HG03457 (cell line): Measurements from ENCODE around the gene SEMA3G.

Experiments used
- ATAC-seq: cut with Tn5 transposase; IDR thresholded peaks from one replicate; pipeline ENCODE4 v1.9.1; 2021; ENCODE audit warnings: moderate number of reproducible peaks; ENCODE audit not compliant: unreplicated experiment

SEMA3G gene

DNA sequence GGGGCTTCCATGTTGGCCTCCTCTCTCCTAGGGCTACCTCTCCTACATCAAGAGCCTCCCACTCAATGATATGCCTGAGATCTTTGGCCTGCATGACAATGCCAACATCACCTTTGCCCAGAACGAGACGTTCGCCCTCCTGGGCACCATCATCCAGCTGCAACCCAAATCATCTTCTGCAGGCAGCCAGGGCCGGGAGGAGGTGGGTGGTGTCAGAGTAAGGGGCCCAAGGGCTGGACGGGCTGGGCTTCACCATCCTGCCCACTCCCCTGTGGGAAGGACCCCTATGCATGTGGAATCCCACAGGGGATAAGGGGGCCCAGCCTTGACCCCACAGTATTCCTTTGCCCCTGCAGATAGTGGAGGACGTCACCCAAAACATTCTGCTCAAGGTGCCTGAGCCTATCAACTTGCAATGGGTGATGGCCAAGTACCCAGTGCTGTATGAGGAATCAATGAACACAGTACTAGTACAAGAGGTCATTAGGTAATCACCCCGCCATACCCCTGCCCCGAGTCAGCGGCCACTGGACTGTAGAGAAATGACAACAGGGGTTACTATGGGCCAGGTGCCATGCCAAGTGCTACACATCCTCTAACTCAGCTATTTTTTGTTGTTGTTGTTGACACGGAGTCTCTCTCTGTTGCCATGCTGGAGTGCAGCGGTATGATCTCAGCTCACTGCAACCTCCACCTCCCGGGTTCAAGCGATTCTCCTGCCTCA lies 47.1 kb downstream of the SEMA3G start:
- no peak for ATAC-seq

- no peak for ATAC-seq
Measured at GRCh38 chr3:52396907-52397591, 47.9 kb downstream of the SEMA3G start.

GRCh38 chr3:52396011-52396906 lies 48.6 kb downstream of the SEMA3G start:
- ATAC-seq: no peak

- ATAC-seq: no peak
Measured at GRCh38 chr3:52395503-52395865, 49.4 kb downstream of the SEMA3G start.

DNA sequence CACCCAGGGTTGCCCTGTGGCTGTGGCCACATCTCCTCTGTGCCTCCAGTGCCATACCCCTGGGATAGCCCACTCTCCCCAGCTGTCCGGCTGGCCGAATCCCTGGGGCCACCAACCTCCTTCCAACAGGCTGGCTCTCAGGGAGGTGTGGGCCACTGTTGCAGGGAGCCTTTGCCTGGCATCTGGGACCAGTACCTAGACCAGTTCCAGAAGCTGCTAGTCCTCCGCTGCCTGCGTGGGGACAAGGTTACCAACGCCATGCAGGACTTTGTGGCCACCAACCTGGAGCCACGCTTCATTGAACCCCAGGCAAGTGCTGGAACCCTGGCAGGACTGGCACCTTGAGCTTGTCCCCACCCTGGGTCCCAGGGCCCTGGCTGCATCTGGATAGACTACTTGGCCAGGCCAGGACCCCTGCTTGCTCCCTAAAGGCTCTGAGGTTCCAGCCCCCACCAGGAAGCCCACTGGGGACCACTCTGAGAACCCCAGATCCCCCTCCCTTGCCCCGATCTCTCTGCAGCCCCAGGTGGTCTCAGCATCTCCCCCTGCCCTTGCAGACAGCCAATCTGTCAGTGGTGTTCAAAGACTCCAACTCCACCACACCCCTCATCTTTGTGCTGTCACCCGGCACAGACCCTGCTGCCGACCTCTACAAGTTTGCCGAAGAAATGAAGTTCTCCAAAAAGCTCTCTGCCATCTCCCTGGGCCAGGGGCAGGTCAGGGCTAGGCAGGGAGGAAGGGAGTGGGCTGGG lies 50.0 kb downstream of the SEMA3G start:
- ATAC-seq: no peak

DNA sequence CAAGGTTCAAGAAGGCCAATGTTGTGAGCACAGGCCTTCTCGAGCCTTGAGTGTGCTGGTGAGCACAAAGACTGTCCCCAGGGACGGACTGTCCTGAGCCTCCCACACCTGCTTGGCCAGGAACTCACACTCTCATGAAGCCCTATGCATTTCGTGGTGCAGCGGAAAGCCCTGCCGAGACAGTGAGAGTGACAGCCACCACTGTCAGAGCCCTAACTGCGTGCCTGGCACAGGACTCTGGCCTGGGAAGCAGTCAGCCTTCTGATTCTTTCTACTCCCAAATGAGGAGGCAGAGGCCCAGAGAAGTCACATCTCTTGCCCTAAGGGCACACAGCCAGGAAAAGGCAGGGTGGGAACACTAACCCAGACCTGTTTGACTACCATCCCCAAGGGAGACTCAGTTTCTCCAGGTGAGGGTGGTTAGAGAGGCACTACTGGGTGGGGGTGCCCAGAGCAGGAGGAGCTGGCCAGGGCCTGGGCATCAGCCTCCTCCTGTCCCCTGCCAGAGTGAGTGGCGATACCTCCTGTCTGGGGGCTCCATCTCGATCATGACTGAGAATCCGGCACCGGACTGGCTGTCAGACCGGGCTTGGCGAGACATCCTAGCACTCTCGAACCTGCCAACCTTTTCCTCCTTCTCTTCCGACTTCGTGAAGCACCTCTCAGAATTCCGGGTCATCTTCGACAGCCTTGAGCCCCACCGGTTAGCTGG lies 50.8 kb downstream of the SEMA3G start:
- ATAC-seq: no peak

- ATAC-seq: no peak
Measured at GRCh38 chr3:52393131-52393807, 51.6 kb downstream of the SEMA3G start.

DNA sequence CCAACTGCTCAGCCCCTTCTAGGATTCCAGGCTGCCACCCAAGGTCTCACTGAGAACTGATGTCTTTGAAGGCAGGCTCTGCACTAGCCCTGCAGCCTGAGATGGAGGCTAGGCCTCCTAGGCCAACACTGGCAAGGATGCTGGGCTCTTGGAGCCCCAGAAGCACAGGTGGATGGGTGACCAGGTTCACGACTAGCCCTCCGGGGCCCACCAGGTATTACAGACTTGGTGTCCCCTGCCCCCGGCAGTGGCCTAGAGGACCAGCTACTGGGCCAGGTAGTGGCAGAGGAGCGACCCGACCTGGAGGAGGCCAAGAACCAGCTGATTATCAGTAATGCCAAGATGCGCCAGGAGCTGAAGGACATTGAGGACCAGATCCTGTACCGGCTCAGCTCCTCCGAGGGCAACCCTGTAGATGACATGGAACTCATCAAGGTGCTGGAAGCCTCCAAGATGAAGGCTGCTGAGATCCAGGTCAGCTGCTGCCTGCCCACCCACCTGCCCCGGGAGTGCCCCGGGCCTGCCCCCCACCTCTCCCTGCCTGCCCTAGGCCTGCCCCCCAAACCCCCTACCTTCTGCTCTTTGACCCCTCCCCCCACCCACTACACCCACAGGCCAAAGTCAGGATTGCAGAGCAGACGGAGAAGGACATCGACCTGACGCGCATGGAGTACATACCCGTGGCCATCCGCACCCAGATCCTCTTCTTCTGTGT lies 52.5 kb downstream of the SEMA3G start:
- no peak for ATAC-seq

DNA sequence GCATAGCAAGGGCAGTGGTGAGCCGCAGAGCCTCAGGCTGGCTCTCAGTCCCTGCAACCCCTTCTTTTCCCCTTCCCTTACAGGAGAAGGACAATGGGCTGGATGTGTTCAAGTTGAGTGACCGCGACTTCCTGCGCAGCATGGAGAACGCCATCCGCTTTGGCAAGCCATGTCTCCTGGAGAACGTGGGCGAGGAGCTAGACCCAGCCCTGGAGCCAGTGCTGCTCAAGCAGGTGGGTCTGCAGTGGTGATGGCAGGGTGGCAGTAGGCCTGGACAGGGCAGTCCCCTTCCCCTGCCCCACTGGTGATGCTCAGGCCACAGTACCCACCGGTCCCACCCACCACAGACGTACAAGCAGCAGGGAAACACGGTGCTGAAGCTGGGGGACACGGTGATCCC lies 53.8 kb downstream of the SEMA3G start:
- no peak for ATAC-seq

DNA sequence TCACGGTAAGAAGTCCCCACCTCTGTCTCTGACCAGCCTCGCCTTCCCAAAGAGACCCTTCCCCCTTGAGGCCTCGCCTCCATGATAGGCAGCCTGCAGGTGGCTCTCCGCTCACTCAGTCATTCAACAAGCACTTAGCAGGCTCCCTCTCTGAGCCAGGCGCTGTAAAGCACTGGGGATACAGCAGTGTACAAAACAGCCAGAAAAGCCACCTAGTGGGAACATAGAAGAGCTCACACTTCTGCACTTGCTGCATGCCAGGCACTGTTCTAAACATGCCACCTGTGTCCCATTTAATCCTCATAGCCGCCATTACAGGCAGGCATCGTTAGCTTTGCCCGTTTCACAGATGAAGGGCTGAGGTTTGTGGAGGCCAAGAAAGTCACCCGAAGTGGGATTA lies 56.0 kb downstream of the SEMA3G start:
- no peak for ATAC-seq

DNA sequence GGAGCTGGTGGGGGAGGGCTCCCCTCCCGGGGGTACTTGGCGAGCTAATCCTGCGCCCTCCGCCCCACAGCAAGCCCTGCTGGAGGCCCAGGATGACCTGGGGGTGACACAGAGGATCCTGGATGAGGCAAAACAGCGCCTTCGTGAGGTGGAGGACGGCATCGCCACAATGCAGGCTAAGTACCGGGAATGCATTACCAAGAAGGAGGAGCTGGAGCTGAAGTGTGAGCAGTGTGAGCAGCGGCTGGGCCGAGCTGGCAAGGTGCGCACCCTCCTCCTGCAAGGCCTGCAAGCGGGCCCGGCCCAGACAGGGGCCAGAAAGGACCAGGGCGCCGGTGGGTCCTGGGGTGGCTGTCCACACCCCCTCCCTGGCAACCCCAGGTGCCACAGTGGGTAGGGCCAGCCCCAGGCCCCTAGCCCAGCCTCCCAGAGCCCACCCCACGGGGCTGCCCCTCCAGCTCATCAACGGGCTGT lies 56.5 kb downstream of the SEMA3G start:
- no peak for ATAC-seq

DNA sequence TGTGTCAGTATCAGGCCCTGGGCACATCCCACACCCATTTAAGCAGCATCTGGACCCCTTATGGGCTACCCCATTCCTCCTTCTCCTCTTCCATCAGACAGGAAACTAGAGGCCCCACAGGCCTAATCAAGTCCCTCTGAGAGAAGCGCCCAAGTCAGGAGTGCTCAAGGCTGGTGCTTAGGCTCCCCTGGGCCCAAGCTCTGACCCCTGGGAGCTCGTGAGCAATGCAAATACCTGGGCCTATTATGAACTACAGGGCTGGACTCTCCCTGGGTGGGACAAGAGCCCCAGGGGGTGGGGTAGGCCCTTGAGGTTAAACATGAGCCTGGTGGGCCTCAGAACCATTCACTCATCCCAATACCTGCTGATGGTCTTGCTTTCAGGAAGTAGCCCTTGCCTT lies 57.4 kb downstream of the SEMA3G start:
- no peak for ATAC-seq

DNA sequence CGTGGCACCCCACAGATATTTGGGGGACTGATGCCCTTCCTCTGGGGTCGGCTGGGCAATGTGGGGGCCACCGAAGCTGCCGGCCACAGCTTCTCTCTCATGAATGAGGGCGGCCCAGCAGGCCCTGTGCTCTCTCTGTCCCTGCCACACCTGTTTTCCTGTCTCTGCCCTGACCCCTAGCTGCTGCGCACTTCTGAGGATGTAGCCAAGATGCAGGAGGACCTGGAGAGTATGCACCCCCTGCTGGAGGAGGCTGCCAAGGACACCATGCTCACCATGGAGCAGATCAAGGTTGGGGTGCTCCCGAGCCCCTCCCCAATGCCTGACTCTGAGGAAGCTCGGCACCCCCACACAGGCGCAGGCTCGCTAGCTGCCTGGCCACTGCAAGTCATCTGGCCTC lies 59.7 kb downstream of the SEMA3G start:
- ATAC-seq: no peak

GRCh38 chr3:52384019-52384761 lies 60.7 kb downstream of the SEMA3G start:
- no peak for ATAC-seq

DNA sequence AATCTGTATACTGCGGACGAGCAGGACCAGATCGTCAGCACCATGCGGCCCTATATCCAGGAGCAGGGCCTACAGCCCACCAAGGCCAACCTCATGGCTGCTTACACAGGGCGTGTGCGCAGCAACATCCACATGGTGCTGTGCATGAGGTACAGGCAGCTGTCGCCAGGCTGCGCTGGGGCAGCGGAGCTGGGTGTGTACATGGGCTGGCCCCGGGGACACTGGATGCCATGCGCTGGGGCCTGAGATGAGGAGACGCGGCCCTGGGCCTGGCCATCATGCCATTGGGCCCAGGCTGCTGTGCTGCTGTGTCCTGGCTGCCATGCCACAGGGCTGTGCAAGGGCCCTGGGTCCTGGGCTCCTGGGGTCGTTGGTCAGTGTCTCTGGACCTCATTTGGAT lies 61.5 kb downstream of the SEMA3G start:
- no peak for ATAC-seq
